HG02938 (cell line): Measurements from ENCODE around the gene ADAMTSL1.

Source experiments
- ATAC-seq: cut with Tn5 transposase; IDR thresholded peaks from one replicate; pipeline ENCODE4 v1.9.1; 2021; ENCODE audit warnings: mild to moderate bottlenecking, moderate library complexity; ENCODE audit not compliant: unreplicated experiment

ADAMTSL1 gene

DNA sequence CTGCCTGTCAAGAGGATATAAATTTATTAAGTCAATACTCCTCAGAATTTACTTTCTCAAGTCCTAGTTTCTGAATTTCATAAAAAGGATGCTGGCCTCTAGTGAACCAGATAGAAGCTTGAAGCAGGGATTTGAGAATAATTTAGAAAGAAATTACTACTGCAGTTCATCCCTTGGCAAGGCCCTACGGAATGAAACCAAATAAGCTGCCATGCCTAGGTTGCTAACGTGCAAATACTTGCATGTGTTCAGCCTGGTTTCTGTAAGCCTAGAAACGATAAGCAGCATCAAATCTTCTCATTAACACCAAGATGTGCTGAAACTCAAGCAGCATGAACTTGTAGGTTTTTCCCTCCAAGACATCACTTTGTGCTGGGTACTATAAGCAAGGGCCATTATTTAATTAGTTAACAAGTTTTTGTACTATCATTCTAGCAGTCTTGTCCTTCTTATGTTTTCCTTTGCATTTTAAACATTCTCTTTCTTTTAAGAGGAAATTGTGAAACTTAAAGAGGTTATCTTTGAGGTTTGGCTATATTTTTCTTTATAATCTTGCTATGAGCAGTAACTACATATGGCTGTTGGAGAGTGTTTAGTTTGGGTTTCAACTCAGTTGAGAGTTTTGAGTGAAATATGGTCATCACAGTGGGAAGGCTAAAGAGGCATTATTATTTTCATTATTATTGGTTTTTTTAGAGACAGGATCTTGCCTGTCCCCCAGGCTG, 71.8 kb downstream of the ADAMTSL1 start:
- no peak for ATAC-seq

DNA sequence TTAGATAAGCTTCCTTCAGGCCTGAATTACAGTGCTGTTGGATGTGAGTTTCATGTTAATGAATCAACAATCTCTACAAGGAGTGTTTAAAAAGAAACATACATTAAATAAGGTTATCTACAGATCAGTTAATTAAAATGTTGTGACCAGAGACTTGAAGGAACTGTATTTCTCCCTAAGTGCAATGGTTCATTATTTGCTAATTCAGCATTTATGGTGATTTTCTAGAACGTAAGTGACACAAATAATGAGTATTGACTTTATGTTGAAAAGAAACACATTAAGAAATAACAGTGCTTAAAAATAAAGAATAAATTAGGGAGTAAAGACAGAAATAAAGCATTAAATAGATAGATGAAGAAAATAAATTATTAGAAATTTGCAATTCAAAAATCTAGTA, 74.5 kb downstream of the ADAMTSL1 start:
- ATAC-seq = no peak

DNA sequence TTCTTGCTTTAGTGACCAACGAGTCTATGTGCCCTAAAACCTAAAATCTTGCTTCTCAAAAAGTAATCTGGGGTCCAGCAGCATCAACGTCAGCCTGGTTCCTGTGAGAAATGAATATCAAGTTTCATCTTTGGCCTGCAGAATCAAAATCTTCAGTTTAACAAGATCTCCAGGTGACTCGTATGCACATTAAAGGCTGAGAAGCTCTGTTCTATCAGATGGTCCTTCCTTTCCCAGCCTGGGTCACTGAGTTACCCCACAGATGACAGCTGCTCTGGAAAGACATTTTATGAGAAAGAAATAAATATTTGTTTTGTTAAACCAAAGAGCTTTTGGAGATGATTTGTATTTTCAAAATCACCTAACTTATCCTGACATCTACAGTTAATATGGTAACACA, 75.8 kb downstream of the ADAMTSL1 start:
- no peak for ATAC-seq

DNA sequence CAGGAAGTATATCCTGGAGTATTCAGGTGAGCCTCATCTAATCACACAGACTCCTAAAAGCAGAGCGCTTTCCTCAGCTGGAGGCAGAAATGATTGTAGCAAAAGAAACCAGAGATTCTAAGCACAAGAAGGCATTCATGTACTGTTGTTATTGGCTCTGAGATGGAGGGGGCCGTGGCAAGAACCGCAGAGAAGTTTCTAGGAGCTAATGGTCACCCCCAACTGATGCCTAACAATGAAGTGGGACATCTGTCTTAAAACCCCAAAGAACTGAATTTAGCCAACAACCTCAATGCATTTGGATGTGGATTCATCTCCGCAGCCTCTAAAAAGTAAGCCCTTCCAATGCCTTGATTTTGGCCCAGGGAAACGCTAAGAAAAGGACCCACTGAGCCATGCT, 76.3 kb downstream of the ADAMTSL1 start:
- ATAC-seq = no peak

DNA sequence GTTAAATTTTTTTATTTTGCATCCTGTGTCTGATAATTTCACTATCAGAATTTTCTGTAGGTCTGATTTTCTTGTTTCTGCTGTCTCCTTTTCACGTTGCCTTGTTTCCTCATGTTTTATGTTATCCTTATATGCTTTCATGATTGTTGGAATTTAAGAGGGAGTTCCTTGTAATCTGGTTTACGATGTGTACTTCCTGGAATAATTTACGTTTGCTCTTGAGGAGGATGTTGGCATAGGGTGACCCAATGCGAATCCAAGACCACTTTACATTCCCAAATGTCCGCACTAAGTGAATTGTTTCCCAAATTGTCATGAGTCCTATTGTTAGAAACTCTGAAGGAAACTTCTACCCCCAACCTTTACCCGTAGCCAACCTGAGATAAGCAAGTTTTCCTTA, 80.3 kb downstream of the ADAMTSL1 start:
- no peak for ATAC-seq

DNA sequence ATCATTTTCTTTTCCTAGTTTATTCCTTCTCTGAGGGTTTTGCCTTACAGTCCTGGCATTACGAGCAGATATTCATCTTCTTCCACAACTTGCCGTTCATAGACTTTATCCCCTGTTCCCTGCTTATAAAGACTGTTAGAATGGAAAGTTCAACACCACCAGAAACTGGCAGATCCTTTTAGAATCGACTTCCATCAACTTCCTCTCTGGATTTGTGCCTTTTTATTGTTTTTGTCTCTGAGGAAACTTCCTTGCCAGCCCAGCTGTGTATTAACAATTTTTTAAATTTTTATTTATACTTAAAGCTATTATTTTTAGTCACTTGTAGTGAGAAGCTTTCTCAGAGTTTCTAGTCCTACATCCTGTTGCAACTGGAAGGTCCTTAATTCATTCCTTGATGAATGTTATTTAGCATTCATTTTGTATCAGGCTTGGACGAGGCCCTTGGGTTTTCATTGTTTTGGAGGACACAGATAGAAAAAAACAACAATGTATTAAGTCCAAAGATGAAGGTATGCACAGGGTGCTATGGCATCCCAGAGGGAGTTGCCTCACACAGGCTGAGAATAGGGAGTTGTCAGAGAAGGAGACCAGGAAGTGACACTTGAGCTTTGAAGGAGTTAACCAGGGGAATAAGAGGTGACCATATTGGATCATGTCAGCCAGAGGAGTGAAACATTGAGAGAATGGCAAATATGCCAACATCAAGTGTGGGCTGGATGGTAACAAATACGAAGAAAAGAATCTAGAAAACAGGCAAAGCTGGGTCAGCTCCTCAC, 81.3 kb downstream of the ADAMTSL1 start:
- no peak for ATAC-seq

DNA sequence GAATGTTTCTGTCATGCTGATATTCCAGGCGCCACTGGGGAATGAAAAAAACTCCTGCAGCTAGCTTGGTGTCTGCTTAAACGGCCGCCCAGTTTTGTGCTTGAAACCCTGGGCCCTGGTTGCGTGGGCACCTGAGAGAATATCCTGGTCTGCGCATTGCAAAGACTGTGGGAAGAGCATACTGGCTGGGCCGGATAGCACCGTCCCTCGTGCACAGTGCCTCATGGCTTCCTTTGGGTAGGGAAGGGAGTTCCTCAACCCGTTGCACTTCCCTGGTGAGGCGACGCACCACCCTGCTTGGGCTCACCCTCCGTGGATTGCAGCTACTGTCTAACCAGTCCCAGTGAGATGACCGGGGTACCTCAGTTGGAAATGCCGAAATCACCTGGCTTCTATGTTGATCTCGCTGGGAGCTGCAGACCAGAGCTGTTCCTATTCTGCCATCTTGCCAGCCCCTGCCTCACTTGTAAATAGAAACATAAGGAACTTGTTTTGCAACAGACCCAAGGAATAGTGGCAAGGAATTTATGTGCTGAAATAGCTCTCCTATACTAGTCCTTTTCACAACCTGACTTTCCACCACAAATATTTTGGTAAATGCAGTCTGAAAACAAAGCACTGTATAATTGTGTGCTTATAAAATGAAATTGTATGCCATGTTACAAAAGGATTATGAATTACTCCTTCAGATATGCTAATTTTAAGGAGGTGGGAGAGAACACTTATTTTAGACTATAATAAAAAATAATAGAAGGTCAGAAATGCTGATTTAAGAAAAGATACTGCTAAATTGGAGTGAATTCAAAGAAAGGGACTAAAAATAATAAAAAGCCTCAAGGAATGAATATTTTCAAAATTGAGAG, 90.3 kb downstream of the ADAMTSL1 start:
- no peak for ATAC-seq

DNA sequence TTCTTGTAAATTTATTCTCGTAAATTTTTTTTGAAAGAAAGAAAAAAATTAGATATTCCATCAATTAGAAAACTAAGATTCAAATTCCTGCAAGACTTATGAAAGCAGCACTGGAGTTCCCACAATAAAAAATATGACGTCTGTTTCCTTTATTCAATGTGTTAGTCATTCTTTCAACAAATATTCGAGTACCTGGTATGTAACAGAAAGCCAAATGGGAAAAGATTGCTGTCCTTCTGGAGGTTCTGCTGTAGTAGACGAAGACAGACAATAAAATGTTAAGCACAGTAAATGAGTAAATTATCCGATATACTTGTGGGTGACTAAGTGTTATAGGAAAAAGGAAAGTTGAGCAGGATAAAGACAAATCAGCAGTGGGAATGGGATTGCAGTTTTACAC, 92.2 kb downstream of the ADAMTSL1 start:
- no peak for ATAC-seq

DNA sequence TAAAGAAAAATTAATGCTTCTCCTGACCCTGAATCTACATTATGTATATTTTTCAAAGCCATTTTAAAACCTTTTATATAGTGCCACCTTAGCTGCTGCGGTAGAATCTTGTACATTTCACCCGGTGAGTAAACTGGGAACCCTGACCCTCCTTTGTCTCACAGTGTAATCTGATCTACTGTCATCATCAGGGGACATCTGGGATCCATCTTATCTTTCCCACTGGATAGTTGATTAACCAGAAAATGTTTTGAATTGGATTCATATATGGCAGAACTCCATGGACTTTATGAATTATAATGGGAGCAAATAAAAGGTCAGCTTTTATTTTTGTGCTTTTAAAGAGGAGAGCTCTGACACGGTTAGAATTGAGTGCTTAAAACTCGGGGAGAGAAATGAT, 95.0 kb downstream of the ADAMTSL1 start:
- no peak for ATAC-seq

DNA sequence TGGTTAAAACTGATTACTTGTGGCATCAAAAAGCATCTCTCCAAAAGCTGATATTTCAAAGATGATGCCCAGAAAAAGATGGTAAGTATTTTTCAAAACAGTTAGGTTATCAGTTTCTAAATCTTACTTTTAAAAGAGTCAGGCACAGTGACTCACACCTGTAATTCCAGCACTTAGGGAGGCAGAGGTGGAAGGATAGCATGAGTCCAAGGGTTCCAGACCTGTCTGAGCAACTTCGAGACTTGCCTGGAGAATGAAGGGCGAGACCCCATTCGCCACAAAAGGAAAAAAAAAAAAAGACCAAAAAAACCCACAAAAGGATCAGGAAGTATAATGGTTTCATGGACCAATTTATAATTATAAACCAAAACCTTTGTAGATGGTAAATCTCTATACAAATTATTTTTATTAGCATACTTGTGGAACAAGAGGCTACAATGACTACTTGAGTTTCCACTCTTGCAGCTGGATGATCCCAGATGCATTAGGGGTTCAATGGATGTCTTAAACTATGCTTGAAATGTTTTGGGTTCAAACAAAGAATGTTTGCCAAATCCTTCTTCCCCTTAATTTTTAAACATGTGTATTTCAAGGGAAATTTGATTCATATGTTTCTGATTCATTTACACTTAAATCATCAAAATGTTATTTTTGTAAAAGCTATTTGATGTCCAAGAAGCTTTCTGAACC, 96.1 kb downstream of the ADAMTSL1 start:
- ATAC-seq = no peak

DNA sequence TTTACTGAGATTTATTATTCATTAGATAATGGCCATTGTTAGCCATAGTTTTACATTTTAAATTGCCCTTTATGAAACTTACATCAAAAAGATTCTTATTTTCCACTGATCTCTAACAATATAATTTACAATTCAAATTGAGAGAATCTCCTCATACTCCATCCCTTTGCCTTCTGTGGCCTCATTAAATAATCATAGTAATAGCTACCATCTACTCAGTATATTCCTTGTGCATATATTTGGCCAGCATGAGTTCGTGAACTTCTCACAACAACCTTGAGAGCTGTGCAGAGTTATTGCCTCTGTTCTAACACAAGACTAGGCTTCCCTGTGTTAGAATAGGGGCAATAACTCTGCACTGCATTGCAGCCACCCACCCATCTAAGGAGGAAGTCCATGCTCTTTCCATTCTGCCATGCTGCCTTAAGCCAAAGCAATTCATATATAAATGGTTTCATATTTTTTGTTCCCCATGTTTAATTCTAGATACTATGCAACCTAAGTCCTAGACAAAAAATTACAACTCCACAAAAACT, 99.1 kb downstream of the ADAMTSL1 start:
- no peak for ATAC-seq

DNA sequence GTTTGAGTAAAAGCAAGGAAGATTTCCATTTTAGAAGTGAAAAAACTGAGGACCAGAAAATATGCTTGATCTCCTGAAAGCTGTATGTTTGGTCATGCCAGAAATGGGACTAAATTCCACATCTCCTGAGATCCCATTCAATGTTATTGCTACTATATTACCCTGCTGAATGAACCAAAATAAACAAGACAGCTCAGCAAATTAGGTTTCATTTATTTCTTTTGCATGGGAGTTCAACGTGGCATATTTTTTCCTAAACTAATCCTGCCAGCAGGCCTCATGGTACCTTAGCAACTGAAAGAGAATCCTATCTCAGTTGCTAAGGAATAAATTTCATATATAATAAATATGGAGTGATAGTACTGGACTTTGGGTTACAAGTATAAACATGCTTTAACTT, 101.7 kb downstream of the ADAMTSL1 start:
- no peak for ATAC-seq

DNA sequence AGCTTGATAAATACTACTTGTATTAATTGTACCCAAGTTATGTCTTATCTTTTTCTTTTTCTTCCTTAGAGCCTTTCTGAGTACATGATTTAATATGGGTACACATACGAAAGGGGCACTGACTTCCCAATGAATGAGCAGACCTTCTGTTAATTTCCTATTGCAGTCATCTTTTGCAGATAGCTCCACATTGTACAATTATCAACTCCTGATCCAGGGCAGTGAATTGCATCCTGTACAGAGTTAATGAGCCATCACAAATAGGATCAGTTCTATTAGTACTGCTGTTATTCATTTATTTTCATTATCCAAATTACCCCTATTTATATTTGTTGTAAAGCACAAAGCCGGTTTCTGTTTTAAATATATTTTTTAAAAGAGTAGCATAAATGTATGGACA, 105.6 kb downstream of the ADAMTSL1 start:
- ATAC-seq = no peak

DNA sequence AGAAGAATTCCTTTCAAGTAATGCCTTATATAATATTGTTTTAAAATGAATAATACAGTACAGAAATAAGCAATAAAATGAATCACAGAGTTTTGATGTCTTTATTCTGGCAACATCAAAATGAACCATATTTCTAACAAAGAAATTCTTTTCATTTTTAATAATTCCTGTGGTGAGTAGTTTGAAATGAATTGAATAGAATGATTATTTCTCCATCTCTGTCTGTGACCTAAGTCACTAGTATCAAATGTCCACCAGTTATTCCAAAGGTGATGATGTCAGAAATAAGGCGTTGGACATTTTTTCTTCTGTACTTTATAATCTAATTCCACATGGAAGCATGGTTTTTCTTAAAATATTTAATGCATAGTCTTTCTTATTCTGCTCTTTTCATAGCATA, 106.2 kb downstream of the ADAMTSL1 start:
- ATAC-seq = no peak

DNA sequence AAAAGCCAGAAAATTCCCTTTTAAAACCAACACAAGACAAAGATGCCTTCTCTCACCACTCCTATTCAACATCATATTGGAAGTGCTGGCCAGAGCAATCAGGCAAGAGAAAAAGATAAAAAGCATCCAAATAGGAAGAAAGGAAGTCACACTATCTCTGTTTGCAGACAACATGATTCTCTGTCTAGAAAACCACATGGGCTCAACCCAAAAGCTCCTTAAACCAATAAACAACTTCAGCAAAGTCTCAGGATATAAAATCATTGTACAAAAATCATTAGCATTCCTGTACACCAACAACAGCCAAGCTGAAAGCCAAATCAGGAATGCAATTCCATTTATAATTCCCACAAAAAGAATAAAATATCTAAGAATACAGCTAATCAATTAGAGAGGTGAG, 112.0 kb downstream of the ADAMTSL1 start:
- no peak for ATAC-seq

DNA sequence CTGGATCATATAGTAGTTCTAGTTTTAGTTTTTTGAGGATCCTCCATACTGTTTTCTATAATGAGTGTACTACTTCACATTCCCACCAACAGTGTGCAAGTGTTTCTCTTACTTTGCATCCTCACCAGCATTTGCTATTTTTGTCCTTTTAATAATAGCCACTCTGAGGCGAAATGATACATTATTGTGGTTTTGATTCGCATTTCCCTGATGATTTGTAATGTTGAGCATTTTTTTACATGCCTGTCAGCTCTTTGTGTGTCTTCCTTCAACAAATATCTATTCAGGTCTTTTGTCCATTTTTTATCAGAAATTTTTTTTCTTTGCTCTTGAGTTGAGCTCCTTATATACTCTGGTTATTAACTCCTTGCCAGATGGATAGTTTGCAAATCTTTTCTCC, 114.0 kb downstream of the ADAMTSL1 start:
- ATAC-seq = no peak

DNA sequence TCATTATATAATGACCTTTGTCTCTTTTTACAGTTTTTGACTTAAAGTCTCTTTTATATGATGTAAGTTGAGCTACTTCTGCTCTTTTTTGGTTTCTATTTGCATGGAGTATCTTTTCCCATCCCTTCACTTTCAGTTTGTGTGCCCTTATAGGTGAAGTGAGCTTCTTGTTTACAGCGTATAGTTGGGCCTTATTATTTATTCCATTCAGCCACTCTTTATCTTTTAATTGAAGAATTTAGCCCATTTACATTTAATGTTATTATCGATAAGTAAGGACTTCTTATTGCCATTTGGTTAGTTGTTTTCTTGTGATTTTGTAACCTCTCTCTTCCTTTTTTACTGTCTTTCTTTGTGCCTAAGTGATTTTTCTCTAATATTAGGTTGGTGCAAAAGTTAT, 117.3 kb downstream of the ADAMTSL1 start:
- ATAC-seq = no peak

DNA sequence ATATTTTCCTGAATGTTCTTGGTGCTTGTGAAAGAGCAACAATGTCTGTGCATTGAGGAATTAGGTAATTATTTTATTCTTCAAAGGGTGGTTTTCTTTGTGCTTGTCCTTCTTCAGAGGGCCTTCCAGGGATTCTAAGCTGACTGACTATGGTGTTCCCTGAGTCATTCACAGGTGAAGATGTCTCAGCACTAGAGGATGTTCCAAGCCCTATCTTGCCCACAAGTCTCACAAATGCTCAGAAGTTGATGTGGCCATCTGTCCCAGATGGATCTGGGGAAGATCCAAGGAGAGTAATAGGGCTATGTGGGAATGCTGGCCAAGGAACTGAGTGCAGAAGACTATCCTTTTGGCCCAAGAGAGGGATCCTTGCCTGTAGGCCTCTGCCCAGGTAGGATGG, 120.9 kb downstream of the ADAMTSL1 start:
- no peak for ATAC-seq

DNA sequence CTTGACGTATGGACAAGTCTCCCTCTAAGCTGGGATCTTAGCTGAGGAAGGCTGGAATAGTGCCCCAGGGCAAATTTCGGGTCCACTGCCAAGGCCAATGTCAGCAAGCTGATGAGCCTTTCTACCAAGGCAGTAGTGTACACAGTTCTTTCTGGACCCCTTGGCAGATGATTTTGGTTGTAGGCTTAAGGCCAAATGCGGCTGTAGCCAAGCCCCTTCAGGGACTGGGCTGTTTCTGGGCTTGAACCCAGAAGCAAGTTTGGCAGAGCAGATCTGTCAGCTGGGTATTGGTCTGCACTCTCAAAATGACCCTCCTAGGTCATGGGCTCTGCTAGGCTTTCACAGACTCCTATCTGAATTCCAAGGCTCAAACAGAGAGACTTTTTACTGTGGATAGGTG, 121.6 kb downstream of the ADAMTSL1 start:
- ATAC-seq = no peak

DNA sequence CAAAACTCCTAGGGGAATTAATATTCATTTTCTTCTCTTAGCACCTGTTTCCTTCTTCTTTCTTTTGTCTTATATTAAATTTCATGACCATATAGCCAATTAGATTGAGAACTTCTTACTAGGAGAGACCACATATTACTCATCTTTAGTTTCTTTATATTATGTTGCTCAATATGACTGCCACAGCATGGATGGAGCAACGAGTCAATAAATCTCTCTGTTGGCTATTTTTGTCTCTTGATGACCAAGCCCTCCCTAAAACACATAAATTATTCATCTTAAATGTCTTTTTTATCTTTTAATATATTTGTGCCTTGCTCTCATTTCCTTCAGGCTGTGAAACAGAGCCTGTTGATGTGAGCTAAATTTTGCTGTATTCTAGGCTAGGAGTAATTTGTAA, 123.0 kb downstream of the ADAMTSL1 start:
- no peak for ATAC-seq

DNA sequence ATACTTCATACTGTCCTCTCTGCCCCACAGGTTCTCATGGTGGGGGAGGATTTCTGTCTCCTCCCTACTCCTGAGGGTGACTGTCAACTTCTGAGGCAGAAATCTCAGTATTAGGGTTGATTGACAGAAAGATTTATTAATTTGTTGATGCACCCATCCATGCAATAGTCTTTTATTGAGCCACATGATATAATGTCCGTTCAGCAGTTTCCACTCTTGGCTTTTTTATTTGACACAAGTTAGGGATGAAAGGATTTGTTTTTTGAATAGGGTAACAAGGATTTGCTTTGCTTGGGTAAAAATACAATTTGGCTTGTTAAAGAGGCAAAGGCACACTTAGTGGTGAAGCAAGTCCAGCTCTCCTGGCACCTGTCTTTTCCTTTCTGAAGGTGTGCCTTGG, 125.0 kb downstream of the ADAMTSL1 start:
- ATAC-seq = no peak
